GM10266 (cell line): ENCODE results near the gene CD320.
"Not testable (repeated sequence)": the region's sequence is repeated elsewhere in the genome, so short reads cannot be mapped to it uniquely, and the experiment has no call there.

Experiments used
- DNase-seq: peaks from one replicate; pipeline ENCODE4 v3.0.0; 2012; ENCODE audit errors: extremely low spot score
- CTCF ChIP-seq: IDR thresholded peaks from 2 replicates; pipeline ENCODE4 v1.5.1; 2012; ENCODE audit warnings: mild to moderate bottlenecking, low read depth; ENCODE audit not compliant: control insufficient read depth, insufficient read depth; ENCODE audit errors: missing control alignments

CD320 gene

GRCh38 chr19:8321067-8321985 is 13.2 kb upstream of the CD320 start, which contains the start of the genes NDUFA7 and RPS28:
Gene NDUFA7 (minus strand): TSS chr19:8321375. CDS start chr19:8321358, 17 bp downstream.
Gene RPS28 (plus strand): TSS chr19:8321496. CDS start chr19:8321531, 35 bp downstream.
- TF ChIP-seq CTCF = peak; percentile 66
- peak; percentile 95 for DNase-seq

- TF ChIP-seq CTCF = peak; percentile 6
- DNase-seq = no peak
Measured at GRCh38 chr19:8320564-8321066, 12.5 kb upstream of the CD320 start.

- no peak for TF ChIP-seq CTCF
- DNase-seq = no peak
Measured at GRCh38 chr19:8319807-8320520, 11.8 kb upstream of the CD320 start.

- DNase-seq = not testable (repeated sequence)
Measured at GRCh38 chr19:8318835-8319234, 10.7 kb upstream of the CD320 start.

GRCh38 chr19:8316351-8317125 is 8.4 kb upstream of the CD320 start:
- TF ChIP-seq CTCF = no peak
- no peak for DNase-seq

GRCh38 chr19:8314981-8315640 is 7.0 kb upstream of the CD320 start:
- DNase-seq = not testable (repeated sequence)

GRCh38 chr19:8311461-8312260 is 3.5 kb upstream of the CD320 start:
- no peak for TF ChIP-seq CTCF
- no peak for DNase-seq
